Activated T-helper 1 cell treated with anti-CD3 and anti-CD28 coated beads, Interleukin-12 subunit alpha, Interleukin-12 subunit beta, Interleukin-2, Interleukin-4 antibody, amounts not matched to agents 30 ng/mL and 10 ng/mL and 1 ng/mL, durations not matched to agents 14 hours and 24 hours and 36 hours (primary cell): ENCODE results near the gene DISC1. TPM values are rescaled to one million over a fixed set of nuclear protein-coding genes. Genes with fewer than 3 reads are reported as not detected.

Experiments
- DNase-seq: peaks from one replicate; pipeline ENCODE4 v3.0.0; 2021; ENCODE audit warnings: low spot score
- H3K27ac Mint-ChIP-seq: one replicate; pipeline ENCODE4 v1.8.0; 2021; ENCODE audit warnings: mild to moderate bottlenecking, mixed read lengths
- H3K27me3 Mint-ChIP-seq: one replicate; pipeline ENCODE4 v1.8.0; 2022; ENCODE audit warnings: mild to moderate bottlenecking, moderate library complexity, mixed read lengths; ENCODE audit not compliant: insufficient read depth
- H3K36me3 Mint-ChIP-seq: one replicate; pipeline ENCODE4 v1.8.0; 2021; ENCODE audit warnings: low read depth, mixed read lengths
- H3K4me1 Mint-ChIP-seq: one replicate; pipeline ENCODE4 v1.8.0; 2021; ENCODE audit warnings: low read depth, mixed read lengths
- H3K4me3 Mint-ChIP-seq: one replicate; pipeline ENCODE4 v1.8.0; 2021; ENCODE audit warnings: mild to moderate bottlenecking, moderate library complexity, mixed read lengths
- H3K9me3 Mint-ChIP-seq: one replicate; pipeline ENCODE4 v1.8.0; 2021; ENCODE audit warnings: mixed read lengths
- intact Hi-C: fragments of 100-400 bp; cut with micrococcal nuclease; formaldehyde crosslinking; loops from one replicate; pipeline ENCODE4 v1.15.1; 2024
- total RNA-seq: library from RNA; stranded (reverse); gene quantifications from 2 replicates; pipeline ENCODE4 v1.2.3, GENCODE V29; 2022

DISC1 gene
- total RNA-seq, 1 donor from 2014 or later, result 3.3 TPM

DNA sequence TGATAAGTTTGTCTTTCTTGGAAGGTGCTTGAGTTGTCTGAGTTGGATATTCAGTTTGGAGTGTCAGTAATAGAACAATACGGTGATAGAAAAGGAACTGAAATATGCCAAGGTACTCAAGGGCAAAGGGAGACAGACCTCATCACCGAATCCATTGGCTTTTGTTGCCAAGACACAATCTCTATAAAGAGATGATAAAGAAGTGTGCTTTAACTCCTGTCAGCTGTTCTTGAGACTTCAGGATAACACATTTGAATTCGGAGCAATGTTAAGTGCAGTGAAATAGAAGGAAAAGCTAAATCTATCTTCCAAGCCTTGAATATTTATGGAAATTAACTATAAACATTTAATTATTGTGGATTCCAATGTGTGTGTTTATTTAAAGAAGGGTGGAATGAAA, 194.7 kb downstream of the DISC1 start:
- Mint-ChIP-seq H3K36me3 (peaks cover 10% of the 10 kb centered on the region), H3K27me3 (no peaks in the 10 kb centered on the region), H3K9me3 (no peaks in the 10 kb centered on the region), H3K27ac (no peak overlapping the region), H3K4me3 (no peak overlapping the region), H3K4me1 (no peaks in the 10 kb centered on the region)
- DNase-seq, result no peak
- intact Hi-C loops, result no loop called here

DNA sequence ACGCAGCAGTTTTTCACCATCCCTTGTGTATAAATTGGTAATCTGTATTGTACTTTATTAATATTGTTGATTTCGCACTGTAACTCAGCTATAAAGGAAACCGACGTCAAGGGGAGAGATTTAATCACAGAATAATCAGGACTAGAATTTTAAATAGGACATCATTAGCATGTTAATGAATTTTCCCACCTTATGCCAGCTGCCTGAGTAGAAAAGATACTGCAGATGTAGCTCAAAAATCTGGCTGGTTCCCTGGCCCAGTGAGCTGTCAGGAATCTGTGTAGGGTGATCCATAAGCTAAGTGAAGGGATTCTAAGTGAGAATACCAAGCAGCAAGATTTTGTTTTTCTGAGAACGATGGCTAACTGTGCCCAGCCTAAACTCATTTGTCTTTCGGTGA, 195.5 kb downstream of the DISC1 start:
- Mint-ChIP-seq H3K4me1 (no peaks in the 10 kb centered on the region), H3K27ac (no peak overlapping the region), H3K9me3 (no peaks in the 10 kb centered on the region), H3K36me3 (peaks cover 10% of the 10 kb centered on the region), H3K4me3 (no peak overlapping the region), H3K27me3 (no peaks in the 10 kb centered on the region)
- DNase-seq, result no peak
- intact Hi-C loops, result no loop called here

GRCh38 chr1:231826566-231826965, 200.0 kb downstream of the DISC1 start:
- Mint-ChIP-seq H3K9me3 (no peaks in the 10 kb centered on the region), H3K4me1 (no peaks in the 10 kb centered on the region), H3K36me3 (no peaks in the 10 kb centered on the region), H3K27me3 (no peaks in the 10 kb centered on the region), H3K4me3 (no peak overlapping the region), H3K27ac (no peak overlapping the region)
- DNase-seq, result no peak
- intact Hi-C loops, result no loop called here

DNA sequence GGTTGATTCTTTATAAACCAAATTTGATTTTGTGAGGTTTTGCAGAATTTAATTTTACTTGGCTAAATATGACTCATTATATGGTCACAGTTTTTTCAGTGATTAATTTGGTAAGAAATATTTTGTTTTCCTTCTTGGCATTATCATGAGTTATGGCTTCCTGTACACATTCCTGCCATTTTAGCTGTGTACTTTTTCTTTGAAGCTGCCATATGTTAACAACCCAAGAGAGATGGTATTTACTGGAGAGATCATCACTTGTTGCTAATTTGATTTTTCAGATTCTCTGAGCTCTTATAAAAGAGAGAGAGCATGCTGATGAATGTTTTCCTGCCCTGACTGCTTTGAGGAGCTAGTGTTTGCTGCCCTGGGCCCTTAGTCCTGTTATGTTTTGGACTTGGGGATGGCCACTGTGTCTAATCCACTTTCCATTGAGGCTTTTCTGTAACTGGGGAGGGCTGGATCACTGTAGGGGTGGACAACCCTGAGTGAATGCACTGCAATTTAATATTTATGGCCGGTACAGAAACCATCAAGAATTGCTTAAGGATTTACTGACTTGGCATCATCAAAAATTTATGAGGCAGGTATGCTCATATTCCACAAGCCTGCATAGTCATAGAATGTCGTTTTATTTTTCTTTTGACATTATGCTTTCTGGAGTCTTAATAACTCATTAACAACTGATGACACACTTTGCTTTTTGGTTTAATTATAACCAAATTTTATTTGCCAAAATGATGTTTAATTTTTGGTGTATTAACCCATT, 200.9 kb downstream of the DISC1 start:
- H3K4me1 Mint-ChIP-seq, result no peaks in the 10 kb centered on the region
- no peaks in the 10 kb centered on the region for H3K27me3 Mint-ChIP-seq
- H3K4me3 Mint-ChIP-seq, result no peak overlapping the region
- intact Hi-C loops, result no loop called here
- H3K36me3 Mint-ChIP-seq, result no peaks in the 10 kb centered on the region
- H3K27ac Mint-ChIP-seq, result no peak overlapping the region
- H3K9me3 Mint-ChIP-seq, result no peaks in the 10 kb centered on the region
- DNase-seq, result no peak

DNA sequence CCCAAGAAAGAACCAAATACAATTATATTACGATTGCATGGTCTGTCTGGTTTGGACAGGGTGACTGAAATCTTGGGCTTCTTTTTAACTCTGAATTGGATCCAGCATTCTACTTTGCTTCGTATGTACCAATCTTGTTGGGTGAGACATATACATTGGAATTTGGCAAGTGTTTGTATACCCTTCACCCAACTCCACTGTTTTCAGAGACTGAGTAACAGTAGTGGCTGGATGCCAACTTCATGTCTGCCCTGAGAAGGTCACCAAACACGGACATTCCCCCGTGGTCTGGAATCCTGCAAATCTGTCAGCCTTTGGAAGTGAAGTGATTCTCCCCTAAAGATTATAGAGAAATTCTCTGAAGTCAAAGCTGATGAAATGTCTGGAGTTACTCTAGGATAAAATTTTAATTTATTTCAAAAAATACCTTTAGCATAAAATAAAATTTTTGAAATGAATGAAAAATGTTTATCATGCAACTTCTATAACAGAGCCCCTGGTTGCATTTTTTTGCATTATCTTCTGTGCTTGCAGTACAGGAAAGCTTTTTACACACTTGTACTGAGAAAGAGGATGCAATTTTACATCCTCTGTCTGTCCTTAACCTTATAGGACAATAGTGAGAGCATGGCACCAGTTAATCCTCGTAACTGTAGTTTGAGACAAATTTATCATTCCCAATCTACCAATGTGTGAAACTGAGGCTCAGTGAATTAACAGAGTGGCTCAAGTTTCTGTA, 201.8 kb downstream of the DISC1 start:
- no peaks in the 10 kb centered on the region for H3K27me3 Mint-ChIP-seq
- no peaks in the 10 kb centered on the region for H3K9me3 Mint-ChIP-seq
- intact Hi-C loops, result no loop called here
- no peaks in the 10 kb centered on the region for H3K4me1 Mint-ChIP-seq
- no peak overlapping the region for H3K4me3 Mint-ChIP-seq
- H3K27ac Mint-ChIP-seq, result no peak overlapping the region
- H3K36me3 Mint-ChIP-seq, result no peaks in the 10 kb centered on the region
- DNase-seq, result no peak

- Mint-ChIP-seq H3K27ac (no peak overlapping the region), H3K4me3 (no peak overlapping the region), H3K9me3 (no peaks in the 10 kb centered on the region)
Observed at GRCh38 chr1:231829332-231829731, 202.7 kb downstream of the DISC1 start.

DNA sequence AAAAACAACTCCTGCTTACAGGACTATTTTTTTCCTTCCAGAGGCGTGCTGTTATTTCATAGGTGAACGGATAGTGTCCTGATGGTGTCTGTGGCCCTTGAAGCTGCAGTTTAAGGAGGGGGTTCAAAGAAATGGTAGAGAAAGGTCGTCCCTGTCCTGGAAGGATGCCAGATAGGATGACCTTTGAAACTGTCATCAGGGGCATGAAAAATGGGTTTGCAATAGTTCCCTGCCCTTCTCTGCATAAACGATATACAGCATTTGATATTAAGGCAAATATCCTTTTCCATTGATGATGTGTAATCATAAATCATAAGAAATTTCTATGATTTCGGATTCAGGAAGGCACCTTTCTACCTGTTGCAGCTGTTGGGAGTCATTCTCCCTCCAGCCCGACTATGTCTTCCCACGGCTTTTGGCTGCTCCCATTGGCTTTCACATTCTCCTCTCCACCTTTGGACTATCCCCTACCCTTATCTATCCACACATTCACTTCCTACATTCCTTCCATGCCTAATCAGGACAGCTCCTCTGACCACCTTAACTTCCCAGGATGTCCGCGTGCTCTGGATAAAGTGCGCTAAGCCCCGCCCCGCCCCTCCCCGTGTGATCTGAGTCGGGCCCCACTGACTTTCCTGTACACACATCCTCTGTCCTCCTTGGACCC, 209.8 kb downstream of the DISC1 start:
- intact Hi-C loops, result no loop called here

More at GRCh38 chr1:231829332-231829731, 202.7 kb downstream of the DISC1 start:
- no peak for DNase-seq
- Mint-ChIP-seq H3K4me1 (no peaks in the 10 kb centered on the region), H3K27me3 (no peaks in the 10 kb centered on the region), H3K36me3 (no peaks in the 10 kb centered on the region)
- intact Hi-C loops, result no loop called here

GRCh38 chr1:231838521-231838920, 211.9 kb downstream of the DISC1 start:
- no peak overlapping the region for H3K27ac Mint-ChIP-seq
- H3K36me3 Mint-ChIP-seq, result no peaks in the 10 kb centered on the region
- intact Hi-C loops, result no loop called here
- no peaks in the 10 kb centered on the region for H3K9me3 Mint-ChIP-seq
- H3K4me3 Mint-ChIP-seq, result no peak overlapping the region
- no peaks in the 10 kb centered on the region for H3K27me3 Mint-ChIP-seq
- H3K4me1 Mint-ChIP-seq, result no peaks in the 10 kb centered on the region
- DNase-seq, result no peak

More for the DNA sequence above, 209.8 kb downstream of the DISC1 start:
- no peaks in the 10 kb centered on the region for H3K36me3 Mint-ChIP-seq
- H3K4me3 Mint-ChIP-seq, result no peak overlapping the region
- DNase-seq, result no peak
- no peaks in the 10 kb centered on the region for H3K9me3 Mint-ChIP-seq
- H3K27ac Mint-ChIP-seq, result no peak overlapping the region
- H3K27me3 Mint-ChIP-seq, result no peaks in the 10 kb centered on the region
- H3K4me1 Mint-ChIP-seq, result no peaks in the 10 kb centered on the region

DNA sequence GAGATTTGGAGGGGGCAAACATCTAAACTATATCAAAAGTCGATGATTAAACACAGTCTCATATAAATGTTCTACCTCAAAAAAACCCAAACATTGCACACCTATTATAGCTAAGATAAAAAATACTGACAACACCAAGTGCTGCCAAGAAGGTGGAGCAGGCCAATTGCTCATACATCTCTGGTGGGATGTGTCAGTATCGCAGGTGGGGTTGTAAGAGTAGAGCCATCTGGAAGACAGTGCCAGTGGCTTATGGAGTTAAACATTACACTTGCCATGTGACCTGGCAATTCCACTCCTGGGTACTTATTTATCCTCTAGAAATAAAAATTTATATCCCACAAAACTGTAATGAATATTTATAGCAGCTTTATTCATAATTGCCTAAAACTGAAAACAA, 213.4 kb downstream of the DISC1 start:
- DNase-seq, result no peak
- H3K4me3 Mint-ChIP-seq, result no peak overlapping the region

GRCh38 chr1:231841616-231842344, 215.2 kb downstream of the DISC1 start:
- Mint-ChIP-seq H3K4me3 (no peak overlapping the region), H3K9me3 (no peaks in the 10 kb centered on the region), H3K27me3 (no peaks in the 10 kb centered on the region), H3K4me1 (peaks cover 11% of the 10 kb centered on the region), H3K36me3 (no peaks in the 10 kb centered on the region), H3K27ac (no peak overlapping the region)
- no peak for DNase-seq
- intact Hi-C loops, result no loop called here

More for the DNA sequence above, 213.4 kb downstream of the DISC1 start:
- H3K36me3 Mint-ChIP-seq, result no peaks in the 10 kb centered on the region
- H3K9me3 Mint-ChIP-seq, result no peaks in the 10 kb centered on the region
- H3K4me1 Mint-ChIP-seq, result peaks cover 7% of the 10 kb centered on the region
- H3K27me3 Mint-ChIP-seq, result no peaks in the 10 kb centered on the region
- intact Hi-C loops, result no loop called here
- H3K27ac Mint-ChIP-seq, result no peak overlapping the region

GRCh38 chr1:231842441-231842840, 215.9 kb downstream of the DISC1 start:
- H3K9me3 Mint-ChIP-seq, result no peaks in the 10 kb centered on the region
- peaks cover 11% of the 10 kb centered on the region for H3K4me1 Mint-ChIP-seq
- intact Hi-C loops, result no loop called here
- no peak for DNase-seq
- H3K4me3 Mint-ChIP-seq, result no peak overlapping the region
- H3K27me3 Mint-ChIP-seq, result no peaks in the 10 kb centered on the region
- H3K36me3 Mint-ChIP-seq, result no peaks in the 10 kb centered on the region
- no peak overlapping the region for H3K27ac Mint-ChIP-seq

DNA sequence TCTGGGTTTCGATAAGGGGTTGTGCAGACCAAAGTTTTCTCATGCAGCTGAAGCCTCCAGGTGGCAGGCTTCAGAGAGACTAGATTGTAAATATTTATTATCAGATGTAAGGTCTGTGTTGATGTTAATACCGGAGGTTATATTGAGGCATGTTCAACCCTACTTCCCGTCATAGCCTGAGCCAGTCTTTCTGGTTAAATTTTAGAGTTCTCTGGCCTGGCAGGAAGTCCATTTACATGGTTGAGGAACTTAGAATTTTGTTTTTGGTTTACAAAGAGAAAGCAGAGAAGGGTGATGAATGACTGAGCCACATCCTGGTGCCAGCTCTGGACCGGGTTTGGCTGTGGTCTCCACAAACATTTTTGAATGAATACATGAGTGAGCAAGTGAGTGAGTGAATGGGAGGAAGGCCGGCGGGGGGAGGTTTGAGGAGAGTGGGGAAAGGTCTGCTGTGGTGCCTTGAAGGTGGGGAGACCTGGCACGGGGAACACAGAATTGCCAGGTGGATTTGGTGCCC, 218.5 kb downstream of the DISC1 start:
- peaks cover 11% of the 10 kb centered on the region for H3K4me1 Mint-ChIP-seq
- intact Hi-C loops, result no loop called here
- H3K27me3 Mint-ChIP-seq, result no peaks in the 10 kb centered on the region
- no peaks in the 10 kb centered on the region for H3K36me3 Mint-ChIP-seq
- H3K4me3 Mint-ChIP-seq, result no peak overlapping the region
- H3K27ac Mint-ChIP-seq, result no peak overlapping the region
- H3K9me3 Mint-ChIP-seq, result no peaks in the 10 kb centered on the region
- DNase-seq, result no peak
